Stomach (tissue), 4 donors: ENCODE results near the gene ZNF888.
"Not testable (repeated sequence)": the region's sequence is repeated elsewhere in the genome, so short reads cannot be mapped to it uniquely, and the experiment has no call there.

Experiments
- EP300 ChIP-seq: sonication (generic); formaldehyde crosslinking; IDR thresholded peaks from one replicate; pipeline ENCODE4 v1.6.1; 2017; ENCODE audit warnings: antibody characterized with exemption
- POLR2A ChIP-seq, 4 donors: fragments of 450-650 bp; IDR thresholded peaks; one replicate each; pipeline ENCODE4 v1.6.1; 2016; ENCODE audit warnings: antibody characterized with exemption in 4 of 4, control low read depth in 2 of 4, mild to moderate bottlenecking in 1 of 4, moderate library complexity in 1 of 4
- POLR2AphosphoS5 ChIP-seq, 3 donors: sonication (generic); formaldehyde crosslinking; IDR thresholded peaks; one replicate each; pipeline ENCODE4 v1.6.1; 2016; ENCODE audit warnings: antibody characterized with exemption in 3 of 3
- TF ChIP-seq, protein P1 (sequence below), 7 experiments: fragments of 450-650 bp in 4 of 7; fragments of 200-600 bp in 3 of 7; sonication (generic) in 3 of 7; IDR thresholded peaks; one replicate each; pipeline ENCODE4 v1.5.1; 2016 to 2019; ENCODE audit warnings: antibody characterized with exemption in 7 of 7, control low read depth in 2 of 7, mild to moderate bottlenecking in 1 of 7

DNA sequence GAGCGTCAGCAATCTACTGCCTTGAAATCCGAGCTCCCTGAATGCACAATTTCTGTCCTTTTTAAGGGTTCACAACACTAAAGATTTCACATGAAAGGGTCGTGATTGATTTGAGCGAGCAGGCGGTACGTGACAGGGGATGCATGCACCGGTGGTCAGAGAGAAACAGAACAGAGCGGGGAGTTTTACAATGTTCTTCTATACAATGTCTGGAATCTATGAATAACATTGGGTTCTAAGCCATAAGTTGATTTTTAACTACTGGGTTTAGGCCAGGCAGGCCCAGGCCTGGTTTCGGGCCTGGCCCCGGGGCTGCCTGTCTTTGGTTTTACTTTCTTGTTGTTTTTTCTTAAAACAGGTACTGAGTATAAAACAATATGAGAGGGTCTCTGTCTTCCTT, 24.6 kb downstream of the ZNF888 start:
- TF ChIP-seq, protein P1, sequence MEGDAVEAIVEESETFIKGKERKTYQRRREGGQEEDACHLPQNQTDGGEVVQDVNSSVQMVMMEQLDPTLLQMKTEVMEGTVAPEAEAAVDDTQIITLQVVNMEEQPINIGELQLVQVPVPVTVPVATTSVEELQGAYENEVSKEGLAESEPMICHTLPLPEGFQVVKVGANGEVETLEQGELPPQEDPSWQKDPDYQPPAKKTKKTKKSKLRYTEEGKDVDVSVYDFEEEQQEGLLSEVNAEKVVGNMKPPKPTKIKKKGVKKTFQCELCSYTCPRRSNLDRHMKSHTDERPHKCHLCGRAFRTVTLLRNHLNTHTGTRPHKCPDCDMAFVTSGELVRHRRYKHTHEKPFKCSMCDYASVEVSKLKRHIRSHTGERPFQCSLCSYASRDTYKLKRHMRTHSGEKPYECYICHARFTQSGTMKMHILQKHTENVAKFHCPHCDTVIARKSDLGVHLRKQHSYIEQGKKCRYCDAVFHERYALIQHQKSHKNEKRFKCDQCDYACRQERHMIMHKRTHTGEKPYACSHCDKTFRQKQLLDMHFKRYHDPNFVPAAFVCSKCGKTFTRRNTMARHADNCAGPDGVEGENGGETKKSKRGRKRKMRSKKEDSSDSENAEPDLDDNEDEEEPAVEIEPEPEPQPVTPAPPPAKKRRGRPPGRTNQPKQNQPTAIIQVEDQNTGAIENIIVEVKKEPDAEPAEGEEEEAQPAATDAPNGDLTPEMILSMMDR (IDR thresholded peaks at IDR 0.05): not testable (repeated sequence)
- not testable (repeated sequence) for TF ChIP-seq EP300; POLR2A (IDR thresholded peaks at IDR 0.05); POLR2AphosphoS5 (IDR thresholded peaks at IDR 0.05)
